SH-SY5Y (cell line): Measurements from ENCODE around the gene DEPDC5.

ENCODE experiments used
- GATA2 ChIP-seq: IDR thresholded peaks from 2 replicates; pipeline ENCODE4 v1.6.1; 2011; ENCODE audit warnings: mild to moderate bottlenecking, low read depth, low read length
- GATA3 ChIP-seq: IDR thresholded peaks from 2 replicates; pipeline ENCODE4 v1.6.1; 2011; ENCODE audit warnings: low read depth, mild to moderate bottlenecking, low read length, moderate library complexity

The DEPDC5 gene

GRCh38 chr22:31826443-31826842 lies 72.6 kb downstream of the DEPDC5 start:
- TF ChIP-seq GATA3 = no peak

GRCh38 chr22:31828739-31829138 lies 74.9 kb downstream of the DEPDC5 start:
- no peak for TF ChIP-seq GATA3
- no peak for TF ChIP-seq GATA2

- no peak for TF ChIP-seq GATA2
- no peak for TF ChIP-seq GATA3
Measured at GRCh38 chr22:31829505-31829904, 75.7 kb downstream of the DEPDC5 start.

- TF ChIP-seq GATA3 (no peak), GATA2 (no peak)
Measured at GRCh38 chr22:31830721-31831070, 76.9 kb downstream of the DEPDC5 start.

- TF ChIP-seq GATA3 (no peak), GATA2 (no peak)
Measured at GRCh38 chr22:31833930-31834329, 80.1 kb downstream of the DEPDC5 start.

GRCh38 chr22:31836010-31836409 lies 82.2 kb downstream of the DEPDC5 start:
- TF ChIP-seq GATA2 = no peak
- TF ChIP-seq GATA3 = no peak

GRCh38 chr22:31838917-31839316 lies 85.1 kb downstream of the DEPDC5 start:
- no peak for TF ChIP-seq GATA2
- TF ChIP-seq GATA3 = no peak

- TF ChIP-seq GATA2 (peak; percentile 73), GATA3 (no peak)
Measured at GRCh38 chr22:31839986-31840385, 86.2 kb downstream of the DEPDC5 start.

GRCh38 chr22:31840585-31840984 lies 86.8 kb downstream of the DEPDC5 start:
- no peak for TF ChIP-seq GATA3
- no peak for TF ChIP-seq GATA2

GRCh38 chr22:31841078-31841827 lies 87.4 kb downstream of the DEPDC5 start:
- TF ChIP-seq GATA2 = no peak
- no peak for TF ChIP-seq GATA3

- TF ChIP-seq GATA3 = no peak
Measured at GRCh38 chr22:31843526-31843925, 89.7 kb downstream of the DEPDC5 start.

- TF ChIP-seq GATA3 (no peak), GATA2 (no peak)
Measured at GRCh38 chr22:31844941-31845340, 91.1 kb downstream of the DEPDC5 start.

GRCh38 chr22:31846161-31847115 lies 92.6 kb downstream of the DEPDC5 start:
- no peak for TF ChIP-seq GATA2
- TF ChIP-seq GATA3 = no peak

- TF ChIP-seq GATA3 = no peak
- TF ChIP-seq GATA2 = no peak
Measured at GRCh38 chr22:31848411-31848810, 94.6 kb downstream of the DEPDC5 start.

GRCh38 chr22:31850135-31850534 lies 96.3 kb downstream of the DEPDC5 start:
- TF ChIP-seq GATA3 = no peak
- TF ChIP-seq GATA2 = no peak
